Liver (tissue), 9 donors: ENCODE data around the gene POU2F2. TPM values are rescaled to one million over a fixed set of nuclear protein-coding genes. Genes with fewer than 3 reads are reported as not detected.

Source experiments
- DNase-seq: peaks from one replicate; pipeline ENCODE4 v3.0.0-alpha.2; 2017; ENCODE audit warnings: low spot score
- H3K27ac ChIP-seq, 2 donors: one replicate each; pipeline ENCODE4 v1.7.0; 2013; ENCODE audit warnings: inconsistent platforms in 2 of 2, low read length in 2 of 2, control low read depth in 1 of 2, low read depth in 1 of 2, mild to moderate bottlenecking in 1 of 2
- H3K27me3 ChIP-seq, 4 donors: one replicate each; pipeline versions ENCODE4 v1.6.1 to v1.7.0; 2013; ENCODE audit warnings: low read length in 3 of 4, inconsistent platforms in 1 of 4, mild to moderate bottlenecking in 1 of 4, moderate library complexity in 1 of 4; ENCODE audit not compliant: control insufficient read depth in 4 of 4, insufficient read depth in 4 of 4
- H3K36me3 ChIP-seq, 4 donors: one replicate each; pipeline versions ENCODE4 v1.6.1 to v1.7.0; 2013; ENCODE audit warnings: low read length in 3 of 4, mild to moderate bottlenecking in 3 of 4, low read depth in 1 of 4, moderate library complexity in 1 of 4; ENCODE audit not compliant: control insufficient read depth in 4 of 4, insufficient read depth in 3 of 4
- H3K4me1 ChIP-seq, 4 donors: one replicate each; pipeline versions ENCODE4 v1.6.1 to v1.7.0; 2013; ENCODE audit warnings: low read length in 3 of 4, mild to moderate bottlenecking in 3 of 4, moderate library complexity in 1 of 4; ENCODE audit not compliant: control insufficient read depth in 4 of 4, insufficient read depth in 4 of 4
- H3K4me3 ChIP-seq, 3 donors: one replicate each; pipeline versions ENCODE4 v1.6.1 to v1.7.0; 2013; ENCODE audit warnings: low read length in 3 of 3, control low read depth in 1 of 3, low read depth in 1 of 3, mild to moderate bottlenecking in 1 of 3
- H3K9ac ChIP-seq, 2 donors: one replicate each; pipeline ENCODE4 v1.7.0; 2013; ENCODE audit warnings: low read length in 2 of 2, mild to moderate bottlenecking in 2 of 2, moderate library complexity in 2 of 2, control low read depth in 1 of 2, low read depth in 1 of 2
- H3K9me3 ChIP-seq, 4 donors: one replicate each; pipeline versions ENCODE4 v1.6.1 to v1.7.0; 2013; ENCODE audit warnings: low read length in 3 of 4; ENCODE audit not compliant: control insufficient read depth in 4 of 4
- EGR1 ChIP-seq, 2 donors: IDR thresholded peaks; 2 replicates each; pipeline ENCODE4 v1.6.1; 2016 to 2018; ENCODE audit warnings: antibody characterized with exemption in 2 of 2, low read depth in 2 of 2
- FOXA1 ChIP-seq: IDR thresholded peaks from 2 replicates; pipeline ENCODE4 v1.6.1; 2016; ENCODE audit warnings: antibody characterized with exemption
- FOXA2 ChIP-seq: IDR thresholded peaks from 2 replicates; pipeline ENCODE4 v1.6.1; 2016; ENCODE audit warnings: antibody characterized with exemption
- GABPA ChIP-seq, 2 donors: IDR thresholded peaks in 1 of 2; conservative IDR thresholded peaks in 1 of 2; 2 replicates each; pipeline ENCODE4 v1.6.1; 2016; ENCODE audit warnings: antibody characterized with exemption in 2 of 2, mild to moderate bottlenecking in 1 of 2, moderate library complexity in 1 of 2
- HNF4A ChIP-seq, 2 donors: conservative IDR thresholded peaks; 2 replicates each; pipeline ENCODE4 v1.6.1; 2016; ENCODE audit warnings: antibody characterized with exemption in 2 of 2, mild to moderate bottlenecking in 2 of 2
- HNF4G ChIP-seq: IDR thresholded peaks from 2 replicates; pipeline ENCODE4 v1.6.1; 2016; ENCODE audit warnings: antibody characterized with exemption
- JUND ChIP-seq, 2 donors: IDR thresholded peaks; 2 replicates each; pipeline ENCODE4 v1.6.1; 2016; ENCODE audit warnings: antibody characterized with exemption in 2 of 2
- NR2F2 ChIP-seq: IDR thresholded peaks from 2 replicates; pipeline ENCODE4 v1.6.1; 2016; ENCODE audit warnings: antibody characterized with exemption
- RAD21 ChIP-seq, 2 donors: IDR thresholded peaks; 2 replicates each; pipeline ENCODE4 v1.6.1; 2016; ENCODE audit warnings: antibody characterized with exemption in 2 of 2, mild to moderate bottlenecking in 2 of 2
- RXRA ChIP-seq, 2 donors: IDR thresholded peaks; 2 replicates each; pipeline ENCODE4 v1.6.1; 2017 to 2018; ENCODE audit warnings: antibody characterized with exemption in 2 of 2, mild to moderate bottlenecking in 1 of 2
- SP1 ChIP-seq: IDR thresholded peaks from 2 replicates; pipeline ENCODE4 v1.6.1; 2018; ENCODE audit warnings: antibody characterized with exemption, mild to moderate bottlenecking
- TAF1 ChIP-seq: conservative IDR thresholded peaks from 2 replicates; pipeline ENCODE4 v1.6.1; 2016; ENCODE audit warnings: antibody characterized with exemption, mild to moderate bottlenecking
- YY1 ChIP-seq: IDR thresholded peaks from 2 replicates; pipeline ENCODE4 v1.6.1; 2016; ENCODE audit warnings: antibody characterized with exemption, mild to moderate bottlenecking
- WGBS: extraction: QIAGEN DNeasy Blood & Tissue Kit; methylation state at CpG from one replicate; pipeline ENCODE4 v1.1.7; 2013; 5-methylcytosine and 5-hydroxymethylcytosine counted together
- polyA plus RNA-seq, 2 donors: library from polyadenylated mRNA; stranded (reverse) in 1 of 2; unstranded in 1 of 2; fragments of 200-250 nt in 1 of 2; fragments of >200 nt in 1 of 2; fragmentation: Nextera tagmentation in 1 of 2; extraction: Ambion mirVana in 1 of 2; gene quantifications; one replicate each; pipeline versions ENCODE4 v1.2.1 to v1.2.3, GENCODE V29; 2013 to 2015
- total RNA-seq, 2 donors: library from RNA; depleted of rRNA; stranded (reverse); fragments of >200 nt; gene quantifications; one replicate each; pipeline ENCODE4 v1.2.3, GENCODE V29; 2014
- TF ChIP-seq, protein P1 (sequence below): IDR thresholded peaks from 2 replicates; pipeline ENCODE4 v1.6.1; 2016; ENCODE audit warnings: antibody characterized with exemption
- TF ChIP-seq, protein P2 (sequence below): IDR thresholded peaks from 2 replicates; pipeline ENCODE4 v1.6.1; 2016; ENCODE audit warnings: antibody characterized with exemption, mild to moderate bottlenecking
- TF ChIP-seq, protein P3 (sequence below): IDR thresholded peaks from 2 replicates; pipeline ENCODE4 v1.6.1; 2016; ENCODE audit warnings: antibody characterized with exemption
- TF ChIP-seq, protein P4 (sequence below): fragments of 150-350 bp; IDR thresholded peaks from 2 replicates; pipeline ENCODE4 v1.5.1; 2017; ENCODE audit warnings: improper control_type of control experiment, low read depth, low read length; ENCODE audit not compliant: missing input control
- TF ChIP-seq, protein P5 (sequence below): IDR thresholded peaks from 2 replicates; pipeline ENCODE4 v1.6.1; 2016; ENCODE audit warnings: antibody characterized with exemption
- donor health status: healthy.
- donor health status: healthy.
- donor health status: healthy.
- donor health status: healthy.
- donor health status: healthy.

The POU2F2 gene
- total and polyA plus RNA-seq, 4 donors, result 0.75 to 1.2 (median 0.97) TPM

DNA sequence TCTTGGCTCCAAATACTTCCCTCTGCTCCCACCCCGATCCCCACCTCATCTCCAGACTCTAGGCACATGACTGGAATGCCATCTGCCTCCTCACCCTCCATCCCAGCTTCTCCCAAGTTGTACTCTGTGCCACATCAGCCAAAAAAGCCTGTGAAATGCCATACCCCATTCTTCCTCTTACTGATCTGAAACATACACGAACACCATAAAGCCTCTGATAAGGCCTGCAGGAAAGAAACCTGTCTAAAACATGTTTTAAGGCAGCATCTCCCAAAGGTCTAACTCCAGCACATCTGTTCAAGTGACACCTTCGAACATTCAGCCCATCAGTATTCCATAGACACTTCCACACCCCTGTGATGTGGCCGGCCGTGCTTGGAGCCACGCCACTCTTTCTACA, 67.8 kb downstream of the POU2F2 start:
- TF ChIP-seq EGR1 (IDR thresholded peaks at IDR 0.05; ENCODE audit: low read depth in 2 of 2), result no peak
- TF ChIP-seq FOXA2, result no peak
- no peak for TF ChIP-seq HNF4A (conservative IDR thresholded peaks at IDR 0.05)
- no peak for TF ChIP-seq HNF4G
- TF ChIP-seq TAF1, result no peak
- no peak for TF ChIP-seq SP1
- no peak for TF ChIP-seq JUND (IDR thresholded peaks at IDR 0.05)
- no peak for TF ChIP-seq NR2F2
- TF ChIP-seq GABPA (IDR thresholded peaks at IDR 0.05 in 1 of 2, conservative IDR thresholded peaks at IDR 0.05 in 1 of 2), result no peak
- DNase-seq, result no peak
- Histone ChIP-seq H3K27me3 (peaks cover 0 to 8% (median 2%) of the 10 kb centered on the region in 4 donors), H3K4me3 (no peak overlapping the region), H3K9ac (no peak overlapping the region), H3K36me3 (no peaks in the 10 kb centered on the region), H3K4me1 (no peaks in the 10 kb centered on the region), H3K9me3 (no peaks in the 10 kb centered on the region), H3K27ac (no peak overlapping the region)
- WGBS, result 90% methylated on average over 6 of the region's 6 CpGs

DNA sequence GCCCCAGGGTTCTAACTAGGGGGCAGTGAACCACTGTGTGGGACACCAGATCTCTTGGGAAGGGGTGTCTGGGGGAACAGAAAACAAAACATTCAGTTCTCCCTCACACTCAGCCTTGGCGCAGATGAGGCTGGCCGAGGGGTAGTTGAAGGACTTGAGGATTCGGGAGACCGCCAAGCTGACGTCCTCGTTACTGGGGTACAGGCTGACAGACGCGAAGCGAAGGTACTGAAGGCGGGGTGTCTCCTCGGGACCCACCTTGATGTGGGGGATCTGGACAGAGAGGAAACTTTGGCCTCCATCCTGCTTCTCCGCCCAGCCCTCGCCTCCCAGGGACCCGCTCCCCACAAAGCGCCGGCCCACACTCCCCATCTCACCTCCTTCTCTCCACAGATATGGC, 69.9 kb downstream of the POU2F2 start:
- H3K4me3 ChIP-seq, result no peak overlapping the region
- 94% methylated on average over 16 of the region's 16 CpGs for WGBS
- no peak overlapping the region for H3K27ac ChIP-seq
- H3K9ac ChIP-seq, result no peak overlapping the region
- no peaks in the 10 kb centered on the region for H3K4me1 ChIP-seq
- no peaks in the 10 kb centered on the region for H3K36me3 ChIP-seq
- TF ChIP-seq, protein P1, sequence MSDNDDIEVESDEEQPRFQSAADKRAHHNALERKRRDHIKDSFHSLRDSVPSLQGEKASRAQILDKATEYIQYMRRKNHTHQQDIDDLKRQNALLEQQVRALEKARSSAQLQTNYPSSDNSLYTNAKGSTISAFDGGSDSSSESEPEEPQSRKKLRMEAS, result no peak
- no peak for TF ChIP-seq GABPA (IDR thresholded peaks at IDR 0.05 in 1 of 2, conservative IDR thresholded peaks at IDR 0.05 in 1 of 2)
- TF ChIP-seq, protein P2, sequence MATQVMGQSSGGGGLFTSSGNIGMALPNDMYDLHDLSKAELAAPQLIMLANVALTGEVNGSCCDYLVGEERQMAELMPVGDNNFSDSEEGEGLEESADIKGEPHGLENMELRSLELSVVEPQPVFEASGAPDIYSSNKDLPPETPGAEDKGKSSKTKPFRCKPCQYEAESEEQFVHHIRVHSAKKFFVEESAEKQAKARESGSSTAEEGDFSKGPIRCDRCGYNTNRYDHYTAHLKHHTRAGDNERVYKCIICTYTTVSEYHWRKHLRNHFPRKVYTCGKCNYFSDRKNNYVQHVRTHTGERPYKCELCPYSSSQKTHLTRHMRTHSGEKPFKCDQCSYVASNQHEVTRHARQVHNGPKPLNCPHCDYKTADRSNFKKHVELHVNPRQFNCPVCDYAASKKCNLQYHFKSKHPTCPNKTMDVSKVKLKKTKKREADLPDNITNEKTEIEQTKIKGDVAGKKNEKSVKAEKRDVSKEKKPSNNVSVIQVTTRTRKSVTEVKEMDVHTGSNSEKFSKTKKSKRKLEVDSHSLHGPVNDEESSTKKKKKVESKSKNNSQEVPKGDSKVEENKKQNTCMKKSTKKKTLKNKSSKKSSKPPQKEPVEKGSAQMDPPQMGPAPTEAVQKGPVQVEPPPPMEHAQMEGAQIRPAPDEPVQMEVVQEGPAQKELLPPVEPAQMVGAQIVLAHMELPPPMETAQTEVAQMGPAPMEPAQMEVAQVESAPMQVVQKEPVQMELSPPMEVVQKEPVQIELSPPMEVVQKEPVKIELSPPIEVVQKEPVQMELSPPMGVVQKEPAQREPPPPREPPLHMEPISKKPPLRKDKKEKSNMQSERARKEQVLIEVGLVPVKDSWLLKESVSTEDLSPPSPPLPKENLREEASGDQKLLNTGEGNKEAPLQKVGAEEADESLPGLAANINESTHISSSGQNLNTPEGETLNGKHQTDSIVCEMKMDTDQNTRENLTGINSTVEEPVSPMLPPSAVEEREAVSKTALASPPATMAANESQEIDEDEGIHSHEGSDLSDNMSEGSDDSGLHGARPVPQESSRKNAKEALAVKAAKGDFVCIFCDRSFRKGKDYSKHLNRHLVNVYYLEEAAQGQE, result no peak
- TF ChIP-seq RXRA (IDR thresholded peaks at IDR 0.05), result no peak
- no peak for TF ChIP-seq FOXA1
- TF ChIP-seq SP1, result no peak
- TF ChIP-seq FOXA2, result no peak
- TF ChIP-seq, protein P3, sequence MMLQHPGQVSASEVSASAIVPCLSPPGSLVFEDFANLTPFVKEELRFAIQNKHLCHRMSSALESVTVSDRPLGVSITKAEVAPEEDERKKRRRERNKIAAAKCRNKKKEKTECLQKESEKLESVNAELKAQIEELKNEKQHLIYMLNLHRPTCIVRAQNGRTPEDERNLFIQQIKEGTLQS, result no peak
- TF ChIP-seq, protein P4, sequence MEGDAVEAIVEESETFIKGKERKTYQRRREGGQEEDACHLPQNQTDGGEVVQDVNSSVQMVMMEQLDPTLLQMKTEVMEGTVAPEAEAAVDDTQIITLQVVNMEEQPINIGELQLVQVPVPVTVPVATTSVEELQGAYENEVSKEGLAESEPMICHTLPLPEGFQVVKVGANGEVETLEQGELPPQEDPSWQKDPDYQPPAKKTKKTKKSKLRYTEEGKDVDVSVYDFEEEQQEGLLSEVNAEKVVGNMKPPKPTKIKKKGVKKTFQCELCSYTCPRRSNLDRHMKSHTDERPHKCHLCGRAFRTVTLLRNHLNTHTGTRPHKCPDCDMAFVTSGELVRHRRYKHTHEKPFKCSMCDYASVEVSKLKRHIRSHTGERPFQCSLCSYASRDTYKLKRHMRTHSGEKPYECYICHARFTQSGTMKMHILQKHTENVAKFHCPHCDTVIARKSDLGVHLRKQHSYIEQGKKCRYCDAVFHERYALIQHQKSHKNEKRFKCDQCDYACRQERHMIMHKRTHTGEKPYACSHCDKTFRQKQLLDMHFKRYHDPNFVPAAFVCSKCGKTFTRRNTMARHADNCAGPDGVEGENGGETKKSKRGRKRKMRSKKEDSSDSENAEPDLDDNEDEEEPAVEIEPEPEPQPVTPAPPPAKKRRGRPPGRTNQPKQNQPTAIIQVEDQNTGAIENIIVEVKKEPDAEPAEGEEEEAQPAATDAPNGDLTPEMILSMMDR, result no peak
- TF ChIP-seq, protein P5, sequence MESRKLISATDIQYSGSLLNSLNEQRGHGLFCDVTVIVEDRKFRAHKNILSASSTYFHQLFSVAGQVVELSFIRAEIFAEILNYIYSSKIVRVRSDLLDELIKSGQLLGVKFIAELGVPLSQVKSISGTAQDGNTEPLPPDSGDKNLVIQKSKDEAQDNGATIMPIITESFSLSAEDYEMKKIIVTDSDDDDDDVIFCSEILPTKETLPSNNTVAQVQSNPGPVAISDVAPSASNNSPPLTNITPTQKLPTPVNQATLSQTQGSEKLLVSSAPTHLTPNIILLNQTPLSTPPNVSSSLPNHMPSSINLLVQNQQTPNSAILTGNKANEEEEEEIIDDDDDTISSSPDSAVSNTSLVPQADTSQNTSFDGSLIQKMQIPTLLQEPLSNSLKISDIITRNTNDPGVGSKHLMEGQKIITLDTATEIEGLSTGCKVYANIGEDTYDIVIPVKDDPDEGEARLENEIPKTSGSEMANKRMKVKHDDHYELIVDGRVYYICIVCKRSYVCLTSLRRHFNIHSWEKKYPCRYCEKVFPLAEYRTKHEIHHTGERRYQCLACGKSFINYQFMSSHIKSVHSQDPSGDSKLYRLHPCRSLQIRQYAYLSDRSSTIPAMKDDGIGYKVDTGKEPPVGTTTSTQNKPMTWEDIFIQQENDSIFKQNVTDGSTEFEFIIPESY, result no peak
- TF ChIP-seq RAD21 (IDR thresholded peaks at IDR 0.05), result no peak
- TF ChIP-seq JUND (IDR thresholded peaks at IDR 0.05), result no peak
- TF ChIP-seq HNF4A (conservative IDR thresholded peaks at IDR 0.05), result no peak
- no peak for TF ChIP-seq EGR1 (IDR thresholded peaks at IDR 0.05; ENCODE audit: low read depth in 2 of 2)
- no peak for TF ChIP-seq HNF4G
- no peak for TF ChIP-seq YY1
- no peaks in the 10 kb centered on the region for H3K9me3 ChIP-seq
- DNase-seq, result no peak
- peaks cover 0 to 6% (median 2%) of the 10 kb centered on the region in 4 donors for H3K27me3 ChIP-seq
